Epithelial cell of prostate (primary cell): Measurements from ENCODE around the gene TRAPPC1.

Experiments
- DNase-seq: peaks from one replicate; pipeline ENCODE4 v3.0.0-alpha.2; 2011; ENCODE audit warnings: low read depth, low spot score
- H3K27ac ChIP-seq: fragments of 450-650 bp; 2 replicates; pipeline ENCODE4 v1.5.1; 2017; ENCODE audit warnings: mild to moderate bottlenecking

The TRAPPC1 gene

GRCh38 chr17:7882629-7883028 lies 49.1 kb downstream of the TRAPPC1 start:
- no peak for DNase-seq
- H3K27ac ChIP-seq, result no peak overlapping the region

- H3K27ac ChIP-seq, result no peak overlapping the region
- DNase-seq, result no peak
Measured at GRCh38 chr17:7882068-7882467, 49.7 kb downstream of the TRAPPC1 start.

GRCh38 chr17:7881276-7882054 lies 50.3 kb downstream of the TRAPPC1 start:
- H3K27ac ChIP-seq, result no peak overlapping the region
- DNase-seq, result no peak
